HuH-7.5 (cell line): ENCODE data around the gene SORCS2.

Experiments used
- DNase-seq: peaks from one replicate; pipeline ENCODE4 v3.0.0; 2011; ENCODE audit warnings: low spot score

Gene SORCS2

DNA sequence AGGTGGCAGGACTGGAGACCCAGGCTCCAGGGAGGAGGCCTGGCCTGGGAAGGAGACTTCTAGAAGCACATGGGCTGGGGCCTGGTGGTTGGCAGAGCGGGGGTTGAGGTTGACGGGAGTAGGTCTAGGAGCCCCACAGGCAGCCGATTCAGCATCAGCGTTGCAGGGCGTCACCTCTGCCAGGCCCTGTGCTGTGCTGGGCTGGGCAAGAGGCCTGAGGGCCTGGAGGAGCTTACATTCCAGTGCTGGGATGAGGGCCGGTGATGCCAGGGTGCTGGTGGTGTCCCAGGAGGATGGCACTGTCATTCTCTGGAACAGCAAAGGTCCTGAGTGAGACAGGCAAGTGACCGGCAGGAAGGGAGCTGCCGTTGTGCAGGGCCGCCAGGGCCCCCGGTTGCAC lies 76.6 kb downstream of the SORCS2 start:
- no peak for DNase-seq

DNA sequence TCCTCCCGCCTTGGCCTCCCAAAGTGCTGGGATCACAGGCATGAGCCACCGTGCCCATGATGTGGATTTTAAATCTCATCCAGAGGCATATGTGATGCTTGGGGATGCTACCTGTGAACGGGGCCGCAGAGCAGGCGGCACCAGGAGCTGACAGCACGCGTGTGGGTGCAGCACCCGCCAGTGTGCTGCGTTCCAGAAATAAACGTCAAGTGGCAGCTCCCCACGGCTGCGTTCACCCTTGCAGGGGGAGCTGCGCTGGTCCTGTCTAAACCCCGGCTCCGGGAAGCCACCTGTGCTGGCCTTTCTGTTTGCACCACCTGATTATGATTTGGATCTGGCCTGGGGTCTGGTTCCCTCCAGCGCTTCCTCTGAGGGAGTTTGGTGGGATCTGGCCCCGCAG lies 77.8 kb downstream of the SORCS2 start:
- no peak for DNase-seq

DNA sequence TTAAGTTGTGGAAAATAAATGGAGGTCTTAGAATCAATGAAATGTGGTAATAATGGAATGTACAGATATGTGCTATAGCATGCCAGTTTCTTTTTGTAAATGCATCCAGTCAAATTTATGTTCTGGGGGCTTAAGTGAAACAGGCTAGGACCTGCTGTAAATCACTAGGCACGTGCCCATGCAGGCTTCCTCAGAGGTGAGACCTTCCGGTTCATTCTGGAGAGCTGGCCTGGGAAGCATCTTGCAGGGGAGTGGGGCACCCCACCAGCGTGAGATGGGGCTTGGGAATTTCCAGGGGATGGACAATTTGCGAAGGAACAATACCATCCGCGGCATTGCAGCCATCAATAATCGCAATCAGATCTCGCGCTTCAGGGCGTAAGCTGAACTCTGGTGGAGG lies 80.1 kb downstream of the SORCS2 start:
- DNase-seq = no peak

DNA sequence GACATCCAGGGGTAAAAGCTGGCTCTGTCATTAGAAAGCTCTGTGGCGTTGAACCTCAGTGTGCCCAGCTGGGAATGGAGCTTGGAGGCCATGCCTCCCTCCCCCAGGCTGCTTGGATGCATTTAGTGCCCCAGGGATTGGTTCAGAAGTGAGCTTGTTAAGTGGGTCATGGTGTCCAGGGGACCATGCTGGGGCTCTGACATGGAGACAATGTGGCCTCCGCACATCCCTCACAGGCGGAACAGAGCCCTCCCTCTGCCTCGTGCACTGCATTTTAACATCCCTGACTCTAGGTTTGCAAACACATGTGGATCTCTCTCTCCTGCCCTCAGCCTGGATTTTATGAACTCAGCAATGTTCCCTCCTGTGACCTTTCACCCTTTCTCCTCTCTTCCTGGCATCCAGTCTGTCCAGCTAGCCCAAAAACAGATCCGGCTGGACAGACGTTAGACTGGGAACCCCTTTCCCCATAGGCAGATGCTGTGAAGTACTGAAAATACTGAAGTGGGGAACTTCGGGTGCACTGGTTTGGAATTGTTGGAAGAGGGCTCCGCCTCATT lies 81.5 kb downstream of the SORCS2 start:
- no peak for DNase-seq

DNA sequence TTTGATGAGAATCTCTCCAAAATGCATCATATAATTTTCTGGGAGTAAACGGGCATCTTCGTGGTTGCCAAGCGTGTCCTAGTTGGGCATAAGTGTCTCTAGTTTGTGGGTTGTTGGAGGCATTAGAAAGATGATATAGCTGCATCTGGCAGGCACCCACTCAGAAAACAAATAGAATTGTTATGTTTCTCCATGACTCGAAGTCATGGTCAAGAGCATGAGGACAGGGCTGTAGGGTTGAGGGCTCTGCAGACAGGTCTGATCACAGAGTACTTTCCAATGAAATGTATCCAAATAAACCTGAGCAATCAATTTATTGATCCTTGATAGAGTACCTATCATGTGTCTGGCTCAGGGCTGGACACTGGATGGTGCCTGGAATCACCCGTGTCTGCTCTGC lies 82.7 kb downstream of the SORCS2 start:
- DNase-seq = no peak

DNA sequence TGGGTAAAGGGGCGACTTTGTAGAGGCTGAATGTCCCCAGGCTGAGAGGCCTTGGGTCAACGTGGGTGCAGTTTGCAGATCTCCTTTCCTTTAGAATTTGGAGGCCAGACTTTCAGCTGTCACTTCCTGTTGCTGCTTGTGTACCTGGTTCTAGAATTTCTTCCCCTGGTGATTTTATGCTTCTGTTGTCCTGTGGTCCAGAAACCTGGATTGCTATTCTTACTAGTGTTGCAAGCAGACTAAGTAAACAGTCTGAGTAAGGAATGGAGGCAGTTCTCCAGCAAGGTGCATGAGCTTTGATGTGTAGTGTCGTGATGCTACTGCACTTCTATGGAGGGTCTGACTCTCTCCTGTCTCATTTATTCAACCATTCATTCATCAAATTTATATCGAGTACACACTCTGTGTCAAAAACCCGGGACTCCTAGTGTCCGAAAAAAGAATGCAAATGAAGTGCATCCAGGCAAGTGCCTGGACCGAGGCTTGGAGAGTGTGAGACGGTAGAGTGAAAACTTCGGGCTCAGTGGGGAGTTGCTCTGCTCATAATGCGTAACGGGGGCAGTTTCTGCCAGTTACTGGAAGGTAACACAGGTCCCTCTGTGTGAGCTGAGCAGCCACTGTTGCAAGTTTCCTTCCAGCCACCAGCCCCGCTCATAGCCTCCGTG lies 83.3 kb downstream of the SORCS2 start:
- DNase-seq = no peak

DNA sequence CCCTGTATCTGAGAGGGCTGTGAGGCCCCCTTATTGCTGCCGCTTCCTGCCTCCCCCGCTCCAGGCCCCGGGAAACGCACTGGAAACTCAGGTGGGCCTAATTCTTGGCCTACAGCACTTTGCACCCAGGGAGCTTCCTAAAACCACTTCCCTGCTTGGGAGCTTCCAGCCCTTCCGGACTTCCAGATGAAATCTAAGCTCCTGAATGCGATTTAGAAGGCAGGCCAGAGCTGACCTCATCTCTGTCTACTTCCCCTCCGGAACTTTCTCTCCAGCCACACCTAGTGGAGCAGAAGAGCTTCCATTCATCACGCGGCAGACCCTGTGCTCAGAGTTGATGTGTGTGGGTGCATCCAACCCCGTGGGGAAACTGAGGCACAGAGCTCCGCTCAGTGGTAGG lies 84.2 kb downstream of the SORCS2 start:
- no peak for DNase-seq

DNA sequence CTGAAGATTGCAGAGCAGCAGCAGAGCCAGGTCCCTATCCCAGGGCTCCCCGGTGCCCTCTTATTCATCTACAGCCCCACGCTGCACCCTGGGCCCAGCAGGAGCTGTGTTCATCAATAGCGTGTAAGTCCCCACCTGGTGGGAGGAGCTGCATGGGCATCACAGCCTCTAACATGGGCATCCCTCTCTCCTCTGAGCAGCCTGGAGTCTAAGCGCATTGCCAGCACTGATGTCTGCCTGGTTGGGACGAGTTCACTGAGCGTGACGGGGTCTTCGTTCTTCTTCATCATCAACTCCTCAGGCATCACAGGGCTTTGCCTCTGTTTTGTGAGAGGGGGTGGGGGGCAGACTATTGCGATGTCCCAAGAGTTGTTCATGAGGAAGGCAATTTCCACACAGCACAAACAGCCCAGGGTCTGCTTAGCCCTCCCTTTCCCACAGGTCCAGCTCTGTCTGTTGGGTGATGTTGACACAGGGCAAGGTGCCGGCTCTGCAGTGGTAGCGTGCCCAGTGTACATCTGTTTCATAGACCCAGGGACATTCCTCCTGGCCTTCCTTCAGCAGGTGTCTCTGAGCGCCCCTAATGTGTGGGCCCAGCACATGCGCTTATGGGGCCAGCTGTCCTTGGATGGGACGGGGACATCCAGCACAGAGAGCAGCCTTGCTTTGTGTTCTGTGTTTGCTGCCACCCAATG lies 85.9 kb downstream of the SORCS2 start:
- DNase-seq = no peak

DNA sequence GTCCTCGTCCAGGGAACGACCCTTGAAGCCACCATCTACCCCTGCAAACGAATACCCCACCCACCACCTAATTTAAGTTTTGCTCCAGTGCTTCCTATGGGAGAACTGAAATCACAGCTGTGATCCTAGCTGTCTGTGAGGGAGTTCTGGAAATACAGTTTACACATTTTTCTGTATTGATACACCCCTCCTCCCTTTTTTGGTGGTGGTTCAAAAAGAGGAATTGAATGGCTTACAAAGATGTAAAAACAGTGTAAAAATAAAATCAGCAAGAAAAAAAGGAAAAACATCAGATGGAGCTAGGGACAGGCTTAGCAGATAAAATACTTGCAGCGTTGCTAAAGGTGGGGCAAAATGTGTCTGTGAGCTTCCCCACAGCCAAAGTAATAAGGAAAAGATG lies 86.6 kb downstream of the SORCS2 start:
- no peak for DNase-seq

DNA sequence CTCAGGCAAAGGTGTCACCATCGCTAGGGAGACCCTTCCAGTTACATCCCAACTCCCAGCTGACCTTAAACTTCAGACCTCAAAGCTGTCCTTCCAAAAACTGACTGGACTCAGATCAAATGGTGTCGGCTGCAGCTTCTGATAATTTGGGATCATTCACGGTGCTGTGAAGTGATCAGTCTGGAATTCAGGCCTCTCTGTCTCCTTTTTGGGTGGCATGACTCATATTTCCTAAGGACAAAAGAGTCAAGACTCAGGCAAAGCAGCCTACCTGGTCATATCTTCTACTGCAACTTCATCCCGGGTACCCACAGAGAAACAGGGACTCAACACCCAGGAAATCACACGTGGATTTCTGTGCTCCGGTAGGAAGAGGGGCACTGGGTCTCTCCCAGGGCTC lies 87.6 kb downstream of the SORCS2 start:
- DNase-seq = no peak

DNA sequence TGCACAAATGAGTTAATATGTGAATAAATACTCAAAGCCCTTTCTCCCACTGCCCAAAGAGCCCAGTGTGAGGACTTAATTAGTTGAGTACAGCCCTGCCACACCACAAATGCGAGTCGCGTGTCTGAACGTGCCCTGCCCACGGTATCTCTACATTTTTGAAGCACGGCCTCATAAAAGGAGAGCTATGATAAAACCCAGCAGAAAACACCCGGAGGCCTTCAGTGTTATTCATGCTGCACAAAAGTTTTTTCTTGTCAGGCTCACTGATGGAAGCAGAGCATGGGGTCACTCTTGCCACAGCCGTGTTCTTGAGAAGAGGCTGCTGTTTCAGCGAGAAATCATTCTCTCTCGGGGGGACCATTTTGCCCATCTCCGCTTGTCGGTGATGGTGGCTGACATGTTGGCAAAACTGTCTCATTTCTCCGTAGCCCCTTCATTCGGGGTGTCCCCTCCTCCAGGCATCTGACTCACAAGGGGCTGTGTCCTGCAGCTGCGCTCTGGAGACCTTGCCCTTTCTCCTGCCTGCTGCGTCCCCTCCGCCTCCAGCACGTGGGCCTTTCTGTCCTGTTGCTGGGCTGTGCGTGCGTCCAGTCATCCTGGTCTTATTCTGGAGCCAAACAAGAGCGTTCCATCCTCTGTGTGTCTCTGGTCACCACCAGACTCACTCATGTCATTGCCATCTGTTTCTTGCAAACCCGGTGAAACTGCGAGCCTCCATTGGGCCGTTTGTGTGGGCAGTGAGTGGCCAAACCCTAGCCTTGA lies 88.8 kb downstream of the SORCS2 start:
- no peak for DNase-seq

DNA sequence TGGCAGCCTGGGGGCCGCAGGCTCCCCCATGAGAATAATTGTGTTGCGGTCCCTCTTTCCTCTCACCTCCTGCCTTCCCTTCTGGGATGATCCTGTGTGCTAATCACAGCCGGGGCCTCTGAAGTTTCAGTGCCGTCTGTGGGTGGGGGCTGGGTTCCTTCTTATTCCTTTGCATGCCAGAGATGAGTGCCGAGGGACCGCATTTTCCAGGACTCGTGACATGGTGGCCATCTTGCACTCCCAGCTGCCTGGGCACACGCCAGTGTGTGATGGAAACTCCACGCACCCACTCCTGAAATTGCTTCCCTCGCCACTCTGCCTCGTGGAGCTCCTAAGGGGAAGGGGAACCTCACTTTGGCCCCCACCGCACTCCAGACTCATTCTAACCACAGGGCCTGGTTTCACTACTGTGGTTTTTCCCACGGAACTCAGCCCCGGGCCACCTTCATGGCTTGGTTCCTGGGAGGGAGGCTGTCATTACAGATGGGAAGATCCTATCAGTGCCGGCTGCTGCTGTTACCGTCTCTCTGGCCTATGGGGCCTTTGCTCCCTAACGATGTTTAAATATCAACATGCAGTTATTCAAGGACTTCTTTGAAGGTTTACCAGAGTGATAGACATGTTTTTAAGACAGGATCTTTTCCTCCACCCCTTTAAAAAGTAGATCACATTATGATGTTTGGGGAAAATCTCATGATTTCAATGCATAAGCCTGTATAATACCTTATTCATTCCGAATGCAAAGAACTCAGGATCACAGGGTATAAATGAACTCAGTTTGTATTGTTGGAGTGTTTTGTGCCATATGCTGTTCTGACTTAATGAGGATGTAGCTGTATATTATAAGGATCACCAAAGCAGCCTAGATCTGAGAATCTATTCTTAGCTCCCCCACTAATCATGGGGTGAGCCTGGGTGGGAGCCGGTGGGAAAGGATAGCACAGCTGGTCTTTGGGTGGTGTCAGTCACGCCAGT lies 89.6 kb downstream of the SORCS2 start:
- DNase-seq = no peak

DNA sequence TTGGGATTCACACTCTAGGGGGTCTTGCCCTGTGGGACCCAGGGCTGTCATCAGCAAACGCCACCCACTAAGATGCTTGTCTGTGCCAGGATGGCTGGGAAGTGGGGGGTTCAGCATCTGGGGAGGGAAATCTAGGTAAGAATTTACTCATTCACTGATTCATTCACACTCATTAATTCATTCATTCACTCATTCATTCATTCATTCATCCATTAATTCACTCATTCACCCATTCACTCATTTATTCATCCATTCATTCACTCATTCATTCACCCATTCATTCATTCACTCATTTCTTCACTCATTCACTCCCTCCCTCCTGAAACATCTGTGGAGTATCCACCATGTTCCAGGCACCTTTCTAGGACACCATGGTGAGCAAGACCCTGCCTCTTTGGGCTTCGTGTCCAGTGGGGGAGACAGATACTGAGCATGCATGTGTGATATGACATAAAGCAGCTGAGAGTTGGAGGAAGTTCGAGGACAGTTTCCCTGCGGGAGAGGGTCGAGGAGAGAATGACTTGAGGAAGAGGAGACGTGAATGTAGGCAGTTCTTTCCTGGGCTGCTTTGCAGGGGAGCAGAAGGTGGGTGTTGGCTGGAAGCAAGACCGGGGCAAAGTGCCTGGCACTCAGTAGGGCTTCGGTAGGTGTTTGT lies 90.6 kb downstream of the SORCS2 start:
- no peak for DNase-seq

DNA sequence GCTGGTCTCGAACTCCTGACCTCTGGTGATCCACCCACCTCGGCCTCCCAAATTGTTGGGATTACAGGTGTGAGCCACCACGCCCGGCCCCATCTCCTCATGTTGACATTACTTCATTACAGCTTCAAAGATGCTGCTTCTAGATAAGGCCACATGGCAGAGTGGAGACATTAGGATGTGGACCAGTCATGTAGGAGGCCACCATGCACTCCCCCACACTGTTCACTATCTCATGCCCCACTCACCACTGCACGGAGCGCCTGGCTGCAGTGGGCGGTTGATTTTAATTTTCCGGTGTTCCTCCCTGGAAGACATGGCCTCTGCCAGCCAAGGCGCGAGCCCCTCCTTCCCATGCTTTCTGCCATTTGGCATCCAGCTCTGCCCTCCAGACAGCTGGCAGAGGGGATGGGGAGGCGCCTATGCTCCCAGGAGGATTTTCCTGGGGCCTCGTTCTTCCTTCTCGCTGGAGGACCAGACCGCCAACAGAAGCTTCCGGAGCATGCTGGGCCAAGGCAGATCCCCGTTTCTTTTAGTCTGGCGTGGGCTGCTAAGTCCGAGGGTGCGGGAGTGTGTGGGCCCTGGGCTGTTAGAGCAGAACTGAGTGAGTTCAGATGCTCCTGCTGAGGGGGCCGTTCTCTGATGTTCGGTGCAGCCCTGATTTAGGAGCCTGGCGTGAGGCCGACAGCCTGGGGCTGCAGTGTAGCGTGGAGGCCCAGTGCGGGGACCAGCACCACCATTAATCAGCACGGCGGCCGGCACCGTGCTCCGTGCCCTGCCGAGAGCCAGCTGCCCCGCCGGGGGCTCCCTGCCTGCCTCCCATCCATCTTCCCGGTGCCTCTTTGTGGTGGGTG lies 93.1 kb downstream of the SORCS2 start:
- no peak for DNase-seq

DNA sequence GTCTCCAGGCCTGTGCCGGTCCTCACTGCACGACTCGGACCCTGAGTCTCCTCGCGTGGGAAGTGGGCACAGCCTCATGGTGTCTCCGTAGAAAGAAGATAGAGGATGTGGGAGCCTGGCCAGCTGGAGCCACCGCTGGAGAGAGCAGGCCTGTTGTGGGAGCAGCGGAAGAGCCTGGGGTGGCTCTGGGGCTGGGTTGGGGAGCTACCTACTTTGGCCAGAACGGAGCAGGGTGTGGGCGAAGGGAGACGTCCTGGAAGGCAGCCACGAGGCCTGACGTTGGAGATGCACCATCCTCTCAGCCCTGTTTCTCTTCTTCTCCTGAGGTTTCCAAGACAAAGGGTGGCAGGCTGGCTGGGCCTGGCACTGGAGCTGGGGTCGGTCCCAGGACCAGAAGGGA lies 93.8 kb downstream of the SORCS2 start:
- DNase-seq = no peak

DNA sequence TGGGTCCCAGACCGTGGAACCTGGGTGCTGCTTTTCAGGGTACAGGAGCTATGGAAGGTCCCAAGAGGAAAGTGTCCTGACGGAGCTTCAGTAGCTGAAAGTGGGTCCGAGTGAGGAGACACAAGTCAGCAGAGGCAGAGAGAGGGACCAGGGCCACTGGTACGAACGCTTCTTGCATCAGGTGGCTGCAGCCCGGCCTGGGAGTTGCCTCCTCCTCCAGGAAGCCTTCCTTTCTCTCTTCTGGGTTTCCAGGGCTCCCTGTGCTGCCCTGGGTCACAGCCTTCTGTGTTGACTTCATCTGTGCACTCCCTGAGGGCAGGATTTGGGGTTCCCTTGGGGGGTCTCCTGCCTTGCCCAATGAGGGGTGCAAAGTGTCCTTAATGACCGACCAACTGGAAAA lies 94.5 kb downstream of the SORCS2 start:
- DNase-seq = no peak

DNA sequence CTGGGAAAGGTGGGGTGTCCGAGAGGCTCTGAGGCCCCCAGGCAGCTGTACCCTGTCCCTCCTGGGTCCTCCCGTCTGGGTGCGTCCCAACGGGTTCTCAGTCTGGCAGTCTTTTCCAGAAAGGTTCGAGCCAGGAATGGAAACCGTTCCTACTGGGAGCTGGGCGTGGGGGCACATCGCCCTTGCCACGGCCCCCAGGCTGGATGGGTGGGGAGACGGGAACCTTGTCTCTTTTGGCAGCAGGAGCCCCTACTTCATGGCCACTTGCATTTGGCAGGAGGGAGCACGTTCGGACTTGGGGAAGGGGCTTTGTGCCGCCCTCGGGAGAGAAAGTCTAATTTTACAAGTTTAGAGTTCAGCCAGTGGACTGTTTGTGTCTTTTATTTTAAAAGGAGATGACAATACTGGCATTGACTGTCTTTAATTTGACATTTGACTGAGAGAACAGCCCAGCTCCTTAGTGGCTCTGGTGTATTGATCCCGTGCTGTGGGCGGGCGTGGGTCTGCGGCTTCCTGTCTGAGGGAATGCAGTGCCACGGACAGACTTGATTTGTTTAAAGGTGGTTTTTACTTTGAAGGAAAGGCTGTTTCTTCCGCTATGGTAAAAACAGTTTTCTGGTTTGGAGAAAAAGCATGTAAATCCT lies 95.1 kb downstream of the SORCS2 start:
- no peak for DNase-seq

DNA sequence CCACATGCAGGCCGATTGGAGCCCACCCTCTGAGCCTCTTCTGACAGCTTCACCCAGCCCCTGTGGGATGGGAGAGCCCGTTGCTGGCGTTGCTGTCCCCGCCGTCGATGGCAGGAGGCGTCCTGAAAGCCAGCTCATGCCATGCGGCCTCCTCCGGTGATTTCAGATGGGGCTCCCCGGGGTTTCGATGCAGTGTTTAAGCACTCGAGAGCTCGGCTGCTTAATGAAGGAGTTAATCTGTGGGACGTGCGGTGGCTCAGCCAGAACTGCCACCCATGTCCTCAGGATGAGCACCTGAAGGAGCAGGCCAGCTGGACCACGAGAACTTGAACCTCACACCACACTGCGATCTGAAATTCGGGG lies 95.6 kb downstream of the SORCS2 start:
- DNase-seq = no peak

DNA sequence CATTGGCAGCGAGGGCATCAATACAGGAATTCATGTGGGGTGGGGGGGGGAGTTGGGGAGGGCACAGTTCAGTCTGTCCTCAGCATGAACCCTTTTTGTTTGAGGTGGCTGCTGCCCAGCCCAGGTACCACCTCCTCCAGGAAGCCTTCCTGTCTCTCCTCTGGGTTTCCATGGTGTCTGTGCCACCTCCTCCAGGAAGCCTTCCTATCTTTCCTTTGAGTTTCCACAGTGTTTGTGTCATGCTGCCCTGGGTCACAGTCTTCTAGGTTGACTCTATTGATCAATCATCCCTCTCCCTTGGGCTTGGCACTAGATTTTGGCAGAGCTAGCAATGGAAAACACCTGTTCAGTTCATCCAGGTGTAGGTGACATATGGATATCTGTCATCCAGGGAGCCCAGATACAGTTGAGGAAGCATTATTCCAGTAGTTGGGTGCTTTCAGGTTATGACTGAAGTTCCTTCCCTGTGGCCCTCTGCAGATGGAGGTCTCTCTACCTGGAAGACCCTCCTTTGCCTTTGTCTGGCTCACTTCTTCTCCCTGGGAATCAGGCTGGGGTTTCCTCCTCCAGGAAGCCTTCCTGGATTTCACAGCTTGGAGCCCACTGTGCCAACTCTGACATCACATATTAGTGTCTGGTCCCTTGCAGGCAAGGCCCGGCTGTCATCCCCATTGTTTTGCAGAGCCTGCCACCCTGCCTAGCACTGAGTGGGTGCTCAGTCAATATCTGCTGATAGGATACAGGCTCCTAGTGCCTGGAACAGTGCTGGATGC lies 96.6 kb downstream of the SORCS2 start:
- DNase-seq = no peak
